HFF-Myc (cell line): Measurements from ENCODE around the gene FABP6.
"Not testable (repeated sequence)": the region's sequence is repeated elsewhere in the genome, so short reads cannot be mapped to it uniquely, and the experiment has no call there.

Experiments
- DNase-seq: peaks from one replicate; pipeline ENCODE4 v3.0.0-alpha.2; 2011; ENCODE audit warnings: low read depth; ENCODE audit errors: extremely low read depth
- H3K4me3 ChIP-seq: replicated peaks from 2 replicates; pipeline ENCODE4 v1.5.1; 2011; ENCODE audit warnings: low read depth, mild to moderate bottlenecking, control low read depth, low read length
- CTCF ChIP-seq: IDR thresholded peaks from 2 replicates; pipeline ENCODE4 v1.5.1; 2012; ENCODE audit warnings: mild to moderate bottlenecking, low read depth, low read length, control low read depth; ENCODE audit errors: missing control alignments

Gene FABP6

GRCh38 chr5:160235731-160236130 is 6.4 kb downstream of the FABP6 start:
- DNase-seq: no peak
- no peak overlapping the region for H3K4me3 ChIP-seq
- TF ChIP-seq CTCF: no peak

GRCh38 chr5:160237571-160238093 is 8.3 kb downstream of the FABP6 start:
- TF ChIP-seq CTCF: no peak
- H3K4me3 ChIP-seq: no peak overlapping the region

GRCh38 chr5:160240350-160240749 is 11.0 kb downstream of the FABP6 start:
- no peak for TF ChIP-seq CTCF
- no peak for DNase-seq
- no peak overlapping the region for H3K4me3 ChIP-seq

More at GRCh38 chr5:160237571-160238093, 8.3 kb downstream of the FABP6 start:
- no peak for DNase-seq

- no peak overlapping the region for H3K4me3 ChIP-seq
- DNase-seq: no peak
- TF ChIP-seq CTCF: no peak
Observed at GRCh38 chr5:160242145-160242544, 12.8 kb downstream of the FABP6 start.

- no peak for TF ChIP-seq CTCF
- no peak overlapping the region for H3K4me3 ChIP-seq
- DNase-seq: no peak
Observed at GRCh38 chr5:160245506-160246086, 16.3 kb downstream of the FABP6 start.

GRCh38 chr5:160249570-160249969 is 20.3 kb downstream of the FABP6 start:
- H3K4me3 ChIP-seq, DNase-seq: not testable (repeated sequence)

GRCh38 chr5:160250226-160250625 is 20.9 kb downstream of the FABP6 start:
- no peak for TF ChIP-seq CTCF
- no peak for DNase-seq
- H3K4me3 ChIP-seq: no peak overlapping the region
